NCI-H2227 (cell line): Measurements from ENCODE around the gene FOSB.
A peak's percentile ranks its signal among the peaks of the same experiment; 100 is the strongest.

ENCODE experiments used
- DNase-seq: peaks from one replicate; lab custom pipeline; 2025; ENCODE audit not compliant: unreplicated experiment; lab: John Stamatoyannopoulos, UW

Gene FOSB

DNA sequence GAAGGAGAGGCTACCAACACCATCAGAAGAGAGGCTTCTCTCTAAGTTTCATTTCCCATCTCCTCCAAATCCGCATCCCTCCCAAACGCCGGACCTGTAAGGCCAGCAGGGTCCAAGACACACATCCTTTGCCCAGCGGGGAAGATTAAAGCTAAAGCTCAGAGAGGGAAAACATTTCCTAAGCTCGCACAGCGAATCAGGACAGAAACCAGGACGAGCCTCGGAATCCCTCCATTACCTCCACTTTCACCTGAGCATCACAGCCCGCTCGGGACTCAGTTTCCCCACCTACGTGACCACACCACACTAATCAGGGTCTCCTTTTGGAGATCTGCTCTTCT, 711 bp upstream of the FOSB start:
- DNase-seq, result peak; percentile 35

DNA sequence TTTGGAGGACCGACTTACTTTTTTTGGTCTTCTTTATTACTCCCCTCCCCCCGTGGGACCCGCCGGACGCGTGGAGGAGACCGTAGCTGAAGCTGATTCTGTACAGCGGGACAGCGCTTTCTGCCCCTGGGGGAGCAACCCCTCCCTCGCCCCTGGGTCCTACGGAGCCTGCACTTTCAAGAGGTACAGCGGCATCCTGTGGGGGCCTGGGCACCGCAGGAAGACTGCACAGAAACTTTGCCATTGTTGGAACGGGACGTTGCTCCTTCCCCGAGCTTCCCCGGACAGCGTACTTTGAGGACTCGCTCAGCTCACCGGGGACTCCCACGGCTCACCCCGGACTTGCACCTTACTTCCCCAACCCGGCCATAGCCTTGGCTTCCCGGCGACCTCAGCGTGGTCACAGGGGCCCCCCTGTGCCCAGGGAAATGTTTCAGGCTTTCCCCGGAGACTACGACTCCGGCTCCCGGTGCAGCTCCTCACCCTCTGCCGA, 409 bp downstream of the FOSB start:
- no peak for DNase-seq

DNA sequence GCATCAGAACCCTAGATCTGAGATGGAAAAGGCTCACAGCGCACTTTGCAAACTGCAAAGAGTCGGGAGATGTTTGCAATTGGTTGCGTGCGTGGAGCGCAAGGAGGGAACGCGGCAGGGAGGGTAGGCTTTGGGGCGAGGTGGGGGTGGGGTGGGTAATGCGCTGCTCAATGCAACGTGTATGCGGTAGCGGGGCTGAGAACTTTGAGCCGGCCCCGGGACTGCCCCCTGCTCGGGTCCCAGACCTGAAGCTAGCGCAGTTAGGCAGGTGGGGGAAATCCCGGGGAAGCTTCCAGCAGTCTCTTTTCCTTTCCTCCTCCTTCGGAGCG, 971 bp downstream of the FOSB start:
- no peak for DNase-seq

DNA sequence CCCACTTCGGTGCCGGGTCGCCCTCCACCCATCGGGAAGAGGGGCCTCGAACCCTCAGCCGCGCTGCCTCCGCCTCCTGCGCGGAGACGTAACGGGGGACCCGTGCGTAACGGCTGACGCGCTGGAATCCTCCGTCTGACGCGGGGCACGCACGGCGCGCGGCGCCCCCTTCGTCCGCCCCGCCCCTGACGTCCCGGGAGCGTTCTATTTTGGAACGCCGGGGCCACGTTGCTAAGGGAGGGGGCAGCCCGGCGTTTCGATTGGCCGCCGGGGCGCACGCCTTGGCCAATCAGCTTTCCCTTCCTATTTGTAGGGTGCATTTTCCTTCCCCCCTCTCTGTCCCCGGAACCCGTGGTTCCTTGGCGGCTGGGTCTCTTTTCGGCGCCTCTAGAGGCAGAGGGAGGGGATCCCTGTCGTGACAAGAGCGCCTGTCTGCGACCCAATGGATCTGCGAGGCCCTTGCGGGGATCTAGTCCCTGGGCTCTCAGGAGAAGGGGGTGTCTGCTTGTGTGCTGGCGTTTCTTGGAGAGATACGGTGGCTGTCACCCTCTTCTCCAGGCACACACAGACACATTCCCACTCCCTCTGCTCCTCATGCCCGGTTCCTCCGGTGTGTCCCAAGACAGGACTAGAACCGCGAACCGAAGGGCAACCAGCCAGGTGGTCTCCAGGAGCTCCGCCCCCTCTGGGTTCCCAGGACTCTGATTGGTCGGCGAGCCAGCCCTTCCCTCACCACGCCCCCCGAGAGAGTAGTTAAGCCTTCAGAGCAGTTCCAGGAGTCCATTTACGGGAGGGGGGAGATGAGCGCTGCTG, 1.5 kb downstream of the FOSB start:
- DNase-seq, result peak; percentile 93

- no peak for DNase-seq
Measured at GRCh38 chr19:45469945-45470761, 2.4 kb downstream of the FOSB start.

- no peak for DNase-seq
Measured at GRCh38 chr19:45470762-45471081, 2.9 kb downstream of the FOSB start.

GRCh38 chr19:45471111-45471930, 3.5 kb downstream of the FOSB start:
- no peak for DNase-seq

DNA sequence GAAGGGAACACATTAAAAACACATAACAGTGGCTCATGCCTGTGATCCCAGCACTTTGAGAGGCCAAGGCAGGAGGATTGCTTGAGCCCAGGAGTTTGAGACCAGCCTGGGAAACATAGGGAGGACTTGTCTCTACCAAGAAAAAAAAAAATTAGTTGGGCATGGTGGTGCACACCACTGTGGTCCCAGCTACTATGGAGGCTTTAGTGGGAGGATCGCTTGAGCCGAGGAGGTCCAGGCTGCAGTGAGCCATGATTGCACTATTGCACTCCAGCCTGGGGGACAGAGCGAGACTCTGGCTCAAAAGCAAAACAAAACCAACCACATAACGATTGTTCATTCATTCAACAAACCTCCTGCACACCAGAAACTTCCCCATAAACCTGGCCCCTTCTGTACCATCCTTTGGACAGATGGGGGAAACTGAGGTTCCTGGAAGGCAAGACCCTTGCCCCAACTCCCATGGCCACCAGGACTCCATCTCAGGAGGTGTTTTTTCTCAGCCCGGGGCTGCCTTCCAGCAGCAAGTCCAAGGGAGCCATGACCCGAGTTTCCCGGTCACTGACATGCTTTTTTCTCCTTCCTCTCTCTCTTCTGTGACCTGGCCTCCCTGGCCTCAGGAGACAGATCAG, 4.3 kb downstream of the FOSB start:
- DNase-seq, result no peak

DNA sequence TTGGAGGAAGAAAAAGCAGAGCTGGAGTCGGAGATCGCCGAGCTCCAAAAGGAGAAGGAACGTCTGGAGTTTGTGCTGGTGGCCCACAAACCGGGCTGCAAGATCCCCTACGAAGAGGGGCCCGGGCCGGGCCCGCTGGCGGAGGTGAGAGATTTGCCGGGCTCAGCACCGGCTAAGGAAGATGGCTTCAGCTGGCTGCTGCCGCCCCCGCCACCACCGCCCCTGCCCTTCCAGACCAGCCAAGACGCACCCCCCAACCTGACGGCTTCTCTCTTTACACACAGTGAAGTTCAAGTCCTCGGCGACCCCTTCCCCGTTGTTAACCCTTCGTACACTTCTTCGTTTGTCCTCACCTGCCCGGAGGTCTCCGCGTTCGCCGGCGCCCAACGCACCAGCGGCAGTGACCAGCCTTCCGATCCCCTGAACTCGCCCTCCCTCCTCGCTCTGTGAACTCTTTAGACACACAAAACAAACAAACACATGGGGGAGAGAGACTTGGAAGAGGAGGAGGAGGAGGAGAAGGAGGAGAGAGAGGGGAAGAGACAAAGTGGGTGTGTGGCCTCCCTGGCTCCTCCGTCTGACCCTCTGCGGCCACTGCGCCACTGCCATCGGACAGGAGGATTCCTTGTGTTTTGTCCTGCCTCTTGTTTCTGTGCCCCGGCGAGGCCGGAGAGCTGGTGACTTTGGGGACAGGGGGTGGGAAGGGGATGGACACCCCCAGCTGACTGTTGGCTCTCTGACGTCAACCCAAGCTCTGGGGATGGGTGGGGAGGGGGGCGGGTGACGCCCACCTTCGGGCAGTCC, 5.0 kb downstream of the FOSB start:
- no peak for DNase-seq

DNA sequence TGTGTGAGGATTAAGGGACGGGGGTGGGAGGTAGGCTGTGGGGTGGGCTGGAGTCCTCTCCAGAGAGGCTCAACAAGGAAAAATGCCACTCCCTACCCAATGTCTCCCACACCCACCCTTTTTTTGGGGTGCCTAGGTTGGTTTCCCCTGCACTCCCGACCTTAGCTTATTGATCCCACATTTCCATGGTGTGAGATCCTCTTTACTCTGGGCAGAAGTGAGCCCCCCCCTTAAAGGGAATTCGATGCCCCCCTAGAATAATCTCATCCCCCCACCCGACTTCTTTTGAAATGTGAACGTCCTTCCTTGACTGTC, 5.5 kb downstream of the FOSB start:
- no peak for DNase-seq

DNA sequence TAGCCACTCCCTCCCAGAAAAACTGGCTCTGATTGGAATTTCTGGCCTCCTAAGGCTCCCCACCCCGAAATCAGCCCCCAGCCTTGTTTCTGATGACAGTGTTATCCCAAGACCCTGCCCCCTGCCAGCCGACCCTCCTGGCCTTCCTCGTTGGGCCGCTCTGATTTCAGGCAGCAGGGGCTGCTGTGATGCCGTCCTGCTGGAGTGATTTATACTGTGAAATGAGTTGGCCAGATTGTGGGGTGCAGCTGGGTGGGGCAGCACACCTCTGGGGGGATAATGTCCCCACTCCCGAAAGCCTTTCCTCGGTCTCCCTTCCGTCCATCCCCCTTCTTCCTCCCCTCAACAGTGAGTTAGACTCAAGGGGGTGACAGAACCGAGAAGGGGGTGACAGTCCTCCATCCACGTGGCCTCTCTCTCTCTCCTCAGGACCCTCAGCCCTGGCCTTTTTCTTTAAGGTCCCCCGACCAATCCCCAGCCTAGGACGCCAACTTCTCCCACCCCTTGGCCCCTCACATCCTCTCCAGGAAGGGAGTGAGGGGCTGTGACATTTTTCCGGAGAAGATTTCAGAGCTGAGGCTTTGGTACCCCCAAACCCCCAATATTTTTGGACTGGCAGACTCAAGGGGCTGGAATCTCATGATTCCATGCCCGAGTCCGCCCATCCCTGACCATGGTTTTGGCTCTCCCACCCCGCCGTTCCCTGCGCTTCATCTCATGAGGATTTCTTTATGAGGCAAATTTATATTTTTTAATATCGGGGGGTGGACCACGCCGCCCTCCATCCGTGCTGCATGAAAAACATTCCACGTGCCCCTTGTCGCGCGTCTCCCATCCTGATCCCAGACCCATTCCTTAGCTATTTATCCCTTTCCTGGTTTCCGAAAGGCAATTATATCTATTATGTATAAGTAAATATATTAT, 6.1 kb downstream of the FOSB start:
- DNase-seq, result no peak

DNA sequence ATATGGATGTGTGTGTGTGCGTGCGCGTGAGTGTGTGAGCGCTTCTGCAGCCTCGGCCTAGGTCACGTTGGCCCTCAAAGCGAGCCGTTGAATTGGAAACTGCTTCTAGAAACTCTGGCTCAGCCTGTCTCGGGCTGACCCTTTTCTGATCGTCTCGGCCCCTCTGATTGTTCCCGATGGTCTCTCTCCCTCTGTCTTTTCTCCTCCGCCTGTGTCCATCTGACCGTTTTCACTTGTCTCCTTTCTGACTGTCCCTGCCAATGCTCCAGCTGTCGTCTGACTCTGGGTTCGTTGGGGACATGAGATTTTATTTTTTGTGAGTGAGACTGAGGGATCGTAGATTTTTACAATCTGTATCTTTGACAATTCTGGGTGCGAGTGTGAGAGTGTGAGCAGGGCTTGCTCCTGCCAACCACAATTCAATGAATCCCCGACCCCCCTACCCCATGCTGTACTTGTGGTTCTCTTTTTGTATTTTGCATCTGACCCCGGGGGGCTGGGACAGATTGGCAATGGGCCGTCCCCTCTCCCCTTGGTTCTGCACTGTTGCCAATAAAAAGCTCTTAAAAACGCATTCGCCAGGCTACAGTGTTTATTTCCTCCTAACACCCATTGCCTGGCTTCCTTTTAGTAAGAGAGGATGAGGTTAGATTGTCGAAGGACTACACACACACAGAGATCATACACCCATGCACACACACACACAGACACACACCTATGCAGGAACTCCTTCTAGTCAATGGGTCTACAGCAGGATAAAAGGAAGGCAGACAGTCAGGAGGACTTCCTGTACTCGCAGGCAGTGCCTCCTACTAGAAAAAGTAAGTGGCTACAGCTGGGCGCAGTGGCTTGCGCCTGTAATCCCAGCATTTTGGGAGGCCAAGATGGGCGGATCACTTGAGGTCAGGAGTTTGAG, 7.1 kb downstream of the FOSB start:
- DNase-seq, result no peak

DNA sequence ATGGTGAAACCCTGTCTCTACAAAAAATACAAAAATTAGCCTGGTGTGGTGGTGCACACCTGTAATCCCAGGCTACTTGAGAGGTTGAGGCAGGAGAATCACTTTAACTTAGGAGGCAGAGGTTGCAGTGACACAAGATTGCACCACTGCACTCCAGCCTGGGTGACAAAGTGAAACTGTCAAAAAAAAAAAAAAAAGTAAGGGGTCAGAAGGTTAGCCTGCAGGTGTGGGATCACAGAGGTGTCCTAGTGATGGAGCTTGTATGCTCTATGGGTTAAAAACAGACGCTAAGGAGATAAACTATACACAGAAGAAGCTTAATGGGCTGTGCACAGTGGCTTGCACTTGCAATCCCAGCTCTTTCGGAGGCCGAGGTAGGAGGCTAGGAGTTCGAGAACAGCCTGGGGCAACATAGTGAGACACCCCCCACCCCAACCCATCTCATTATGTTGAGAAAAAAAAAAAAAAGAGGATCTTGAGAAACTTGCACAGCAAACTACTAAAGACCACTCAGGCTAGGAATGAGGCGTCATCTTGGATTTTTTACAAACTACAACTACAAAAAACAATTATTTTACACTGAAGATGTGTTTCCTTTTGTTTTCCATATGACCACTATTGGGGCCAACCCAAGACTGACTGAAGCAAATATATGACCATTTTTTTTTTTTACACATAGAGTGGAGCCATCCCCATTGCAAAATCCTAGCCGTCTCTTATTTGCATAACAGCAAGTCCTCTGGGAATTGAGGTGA, 7.9 kb downstream of the FOSB start:
- no peak for DNase-seq

GRCh38 chr19:45476304-45476703, 8.5 kb downstream of the FOSB start:
- DNase-seq, result no peak

- DNase-seq, result no peak
Measured at GRCh38 chr19:45477186-45477585, 9.4 kb downstream of the FOSB start.

- DNase-seq, result no peak
Measured at GRCh38 chr19:45477713-45478453, 10.1 kb downstream of the FOSB start.
